MM.1S (cell line): ENCODE results near the gene GLCE.

ENCODE experiments used
- DNase-seq: peaks from one replicate; pipeline ENCODE4 v3.0.0-alpha.2; 2015
- H2AFZ ChIP-seq: fragments of 300-600 bp; sonication (generic); 2 replicates; pipeline ENCODE4 v1.6.0; 2016; ENCODE audit warnings: antibody characterized with exemption, low read length
- H3F3A ChIP-seq: fragments of 300-600 bp; sonication (generic); 2 replicates; pipeline ENCODE4 v1.6.1; 2016; ENCODE audit warnings: mild to moderate bottlenecking, antibody characterized with exemption, low read length, moderate library complexity, mixed read lengths; ENCODE audit not compliant: insufficient read depth
- H3K27ac ChIP-seq: fragments of 300-600 bp; sonication (generic); 2 replicates; pipeline ENCODE4 v1.5.1; 2016; ENCODE audit warnings: mild to moderate bottlenecking, low read length
- H3K27me3 ChIP-seq: fragments of 300-600 bp; sonication (generic); replicated peaks from 2 replicates; pipeline ENCODE4 v1.6.0; 2016; ENCODE audit warnings: low read length; ENCODE audit not compliant: insufficient read depth
- H3K36me3 ChIP-seq: fragments of 300-600 bp; sonication (generic); replicated peaks from 2 replicates; pipeline ENCODE4 v1.6.1; 2016; ENCODE audit warnings: mild to moderate bottlenecking, low read length, mixed read lengths; ENCODE audit not compliant: insufficient read depth
- H3K4me1 ChIP-seq: fragments of 300-600 bp; sonication (generic); 2 replicates; pipeline ENCODE4 v1.6.1; 2016; ENCODE audit warnings: low read length, mixed read lengths
- H3K4me2 ChIP-seq: fragments of 300-600 bp; sonication (generic); 2 replicates; pipeline ENCODE4 v1.6.0; 2016; ENCODE audit warnings: low read depth, low read length
- H3K4me3 ChIP-seq: fragments of 300-600 bp; sonication (generic); 2 replicates; pipeline ENCODE4 v1.5.1; 2016; ENCODE audit warnings: low read length, mixed read lengths
- H3K79me2 ChIP-seq: fragments of 300-600 bp; sonication (generic); 2 replicates; pipeline ENCODE4 v1.6.1; 2016; ENCODE audit warnings: mixed run types, low read length, mixed read lengths
- H3K9ac ChIP-seq: fragments of 300-600 bp; sonication (generic); 2 replicates; pipeline ENCODE4 v1.6.1; 2016; ENCODE audit warnings: low read length, mixed read lengths
- H3K9me2 ChIP-seq: fragments of 300-600 bp; sonication (generic); replicated peaks from 2 replicates; pipeline ENCODE4 v1.6.1; 2016; ENCODE audit warnings: mild to moderate bottlenecking, low read length, mixed read lengths; ENCODE audit not compliant: insufficient read depth
- H3K9me3 ChIP-seq: fragments of 300-600 bp; sonication (generic); replicated peaks from 2 replicates; pipeline ENCODE4 v1.6.1; 2016; ENCODE audit warnings: mild to moderate bottlenecking, low read length, mixed read lengths; ENCODE audit not compliant: insufficient read depth
- H4K20me1 ChIP-seq: fragments of 300-600 bp; sonication (generic); 2 replicates; pipeline ENCODE4 v1.6.1; 2016; ENCODE audit warnings: mild to moderate bottlenecking, low read length, moderate library complexity, mixed read lengths; ENCODE audit not compliant: insufficient read depth
- EZH2 ChIP-seq: fragments of 300-600 bp; sonication (generic); optimal IDR thresholded peaks from 2 replicates; pipeline ENCODE3; 2017; ENCODE audit warnings: low read depth, mild to moderate bottlenecking, antibody characterized with exemption, low read length, mixed read lengths
- EZH2phosphoT487 ChIP-seq: fragments of 300-600 bp; sonication (generic); IDR thresholded peaks from 2 replicates; pipeline ENCODE4 v1.6.1; 2018; ENCODE audit warnings: antibody characterized with exemption, low read length
- TF ChIP-seq, protein P1 (sequence below): fragments of 300-600 bp; sonication (generic); IDR thresholded peaks from 2 replicates; pipeline ENCODE4 v1.5.1; 2016; ENCODE audit warnings: antibody characterized with exemption, low read length, mixed read lengths

Gene GLCE

DNA sequence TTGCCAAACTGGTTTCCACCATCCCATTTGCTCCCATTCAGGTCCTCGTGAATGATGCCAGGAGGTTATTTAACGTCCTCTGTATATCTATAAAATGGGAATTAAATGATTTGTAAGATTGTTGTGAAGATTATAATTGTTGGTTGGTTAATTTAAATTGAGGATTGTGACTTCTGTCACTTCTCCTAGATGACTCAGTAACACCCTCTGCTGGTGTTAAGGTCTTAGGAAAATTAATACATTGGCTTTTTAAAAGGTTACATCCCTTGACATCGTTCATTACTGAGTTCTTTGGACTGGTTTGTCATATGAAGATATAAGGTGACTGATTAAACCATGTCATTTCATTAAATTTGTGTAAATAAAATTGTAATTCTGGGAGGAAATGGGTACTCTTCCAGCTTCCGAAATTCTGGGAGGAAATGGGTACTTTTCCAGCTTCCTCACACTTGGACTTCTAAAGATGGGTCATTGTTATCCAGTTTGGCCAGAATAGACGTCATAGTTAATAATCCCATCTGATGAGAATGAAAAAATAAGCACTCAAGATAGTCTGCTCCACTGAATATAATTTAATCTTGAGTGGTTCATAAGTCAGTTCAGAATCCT is 105.0 kb downstream of the GLCE start:
- DNase-seq = peak; percentile 68
- Histone ChIP-seq H3F3A (no peaks in the 10 kb centered on the region), H3K9me2 (no peaks in the 10 kb centered on the region), H3K27ac (no peak overlapping the region), H3K9me3 (no peaks in the 10 kb centered on the region), H2AFZ (no peak overlapping the region), H3K9ac (no peak overlapping the region), H4K20me1 (no peaks in the 10 kb centered on the region), H3K79me2 (no peaks in the 10 kb centered on the region), H3K4me3 (no peak overlapping the region), H3K27me3 (no peaks in the 10 kb centered on the region), H3K4me1 (no peaks in the 10 kb centered on the region), H3K4me2 (no peak overlapping the region), H3K36me3 (no peaks in the 10 kb centered on the region)
- no peak for TF ChIP-seq EZH2phosphoT487
- TF ChIP-seq, protein P1, sequence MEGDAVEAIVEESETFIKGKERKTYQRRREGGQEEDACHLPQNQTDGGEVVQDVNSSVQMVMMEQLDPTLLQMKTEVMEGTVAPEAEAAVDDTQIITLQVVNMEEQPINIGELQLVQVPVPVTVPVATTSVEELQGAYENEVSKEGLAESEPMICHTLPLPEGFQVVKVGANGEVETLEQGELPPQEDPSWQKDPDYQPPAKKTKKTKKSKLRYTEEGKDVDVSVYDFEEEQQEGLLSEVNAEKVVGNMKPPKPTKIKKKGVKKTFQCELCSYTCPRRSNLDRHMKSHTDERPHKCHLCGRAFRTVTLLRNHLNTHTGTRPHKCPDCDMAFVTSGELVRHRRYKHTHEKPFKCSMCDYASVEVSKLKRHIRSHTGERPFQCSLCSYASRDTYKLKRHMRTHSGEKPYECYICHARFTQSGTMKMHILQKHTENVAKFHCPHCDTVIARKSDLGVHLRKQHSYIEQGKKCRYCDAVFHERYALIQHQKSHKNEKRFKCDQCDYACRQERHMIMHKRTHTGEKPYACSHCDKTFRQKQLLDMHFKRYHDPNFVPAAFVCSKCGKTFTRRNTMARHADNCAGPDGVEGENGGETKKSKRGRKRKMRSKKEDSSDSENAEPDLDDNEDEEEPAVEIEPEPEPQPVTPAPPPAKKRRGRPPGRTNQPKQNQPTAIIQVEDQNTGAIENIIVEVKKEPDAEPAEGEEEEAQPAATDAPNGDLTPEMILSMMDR = peak; percentile 59

- H3F3A ChIP-seq = no peaks in the 10 kb centered on the region
- no peaks in the 10 kb centered on the region for H3K79me2 ChIP-seq
- H3K36me3 ChIP-seq = no peaks in the 10 kb centered on the region
- H4K20me1 ChIP-seq = no peaks in the 10 kb centered on the region
- H3K9me3 ChIP-seq = no peaks in the 10 kb centered on the region
- no peak for DNase-seq
- peaks cover 11% of the 10 kb centered on the region for H3K4me1 ChIP-seq
- no peak overlapping the region for H3K4me2 ChIP-seq
- no peak overlapping the region for H2AFZ ChIP-seq
- H3K27me3 ChIP-seq = no peaks in the 10 kb centered on the region
- H3K9me2 ChIP-seq = no peaks in the 10 kb centered on the region
- no peak overlapping the region for H3K27ac ChIP-seq
- H3K4me3 ChIP-seq = no peak overlapping the region
- no peak overlapping the region for H3K9ac ChIP-seq
- TF ChIP-seq EZH2 (no peak), EZH2phosphoT487 (no peak)
- TF ChIP-seq, protein P1 = no peak
Observed at GRCh38 chr15:69271217-69271616, 110.8 kb downstream of the GLCE start.

- no peak overlapping the region for H3K27ac ChIP-seq
- H3F3A ChIP-seq = no peaks in the 10 kb centered on the region
- no peaks in the 10 kb centered on the region for H3K9me3 ChIP-seq
- no peaks in the 10 kb centered on the region for H3K9me2 ChIP-seq
- no peaks in the 10 kb centered on the region for H4K20me1 ChIP-seq
- H3K4me1 ChIP-seq = peaks cover 11% of the 10 kb centered on the region
- no peak overlapping the region for H3K4me2 ChIP-seq
- no peaks in the 10 kb centered on the region for H3K79me2 ChIP-seq
- no peak overlapping the region for H3K9ac ChIP-seq
- no peaks in the 10 kb centered on the region for H3K36me3 ChIP-seq
- DNase-seq = no peak
- no peak overlapping the region for H2AFZ ChIP-seq
- TF ChIP-seq EZH2 (no peak), EZH2phosphoT487 (no peak)
- TF ChIP-seq, protein P1 = no peak
- H3K27me3 ChIP-seq = no peaks in the 10 kb centered on the region
- no peak overlapping the region for H3K4me3 ChIP-seq
Observed at GRCh38 chr15:69272139-69272538, 111.7 kb downstream of the GLCE start.
